HUES48 (cell line): ENCODE data around the gene PCNX2.

Experiments used
- H3K27ac ChIP-seq: one replicate; pipeline ENCODE4 v1.7.0; 2013; ENCODE audit warnings: low read depth, low read length, inconsistent platforms
- H3K27me3 ChIP-seq: 2 replicates; pipeline ENCODE4 v1.6.1; 2013; ENCODE audit warnings: mild to moderate bottlenecking, low read length; ENCODE audit not compliant: control insufficient read depth, insufficient read depth
- H3K36me3 ChIP-seq: 2 replicates; pipeline ENCODE4 v1.6.1; 2013; ENCODE audit warnings: low read length; ENCODE audit not compliant: control insufficient read depth, insufficient read depth
- H3K4me1 ChIP-seq: 2 replicates; pipeline ENCODE4 v1.6.1; 2013; ENCODE audit warnings: mild to moderate bottlenecking, low read length; ENCODE audit not compliant: control insufficient read depth, insufficient read depth
- H3K4me3 ChIP-seq: 2 replicates; pipeline ENCODE4 v1.5.1; 2013; ENCODE audit warnings: mild to moderate bottlenecking, low read depth, low read length
- H3K9ac ChIP-seq: 2 replicates; pipeline ENCODE4 v1.6.1; 2013; ENCODE audit warnings: mild to moderate bottlenecking, low read depth, low read length, moderate library complexity
- H3K9me3 ChIP-seq: 2 replicates; pipeline ENCODE4 v1.6.1; 2013; ENCODE audit warnings: low read length; ENCODE audit not compliant: control insufficient read depth, insufficient read depth

PCNX2 gene

DNA sequence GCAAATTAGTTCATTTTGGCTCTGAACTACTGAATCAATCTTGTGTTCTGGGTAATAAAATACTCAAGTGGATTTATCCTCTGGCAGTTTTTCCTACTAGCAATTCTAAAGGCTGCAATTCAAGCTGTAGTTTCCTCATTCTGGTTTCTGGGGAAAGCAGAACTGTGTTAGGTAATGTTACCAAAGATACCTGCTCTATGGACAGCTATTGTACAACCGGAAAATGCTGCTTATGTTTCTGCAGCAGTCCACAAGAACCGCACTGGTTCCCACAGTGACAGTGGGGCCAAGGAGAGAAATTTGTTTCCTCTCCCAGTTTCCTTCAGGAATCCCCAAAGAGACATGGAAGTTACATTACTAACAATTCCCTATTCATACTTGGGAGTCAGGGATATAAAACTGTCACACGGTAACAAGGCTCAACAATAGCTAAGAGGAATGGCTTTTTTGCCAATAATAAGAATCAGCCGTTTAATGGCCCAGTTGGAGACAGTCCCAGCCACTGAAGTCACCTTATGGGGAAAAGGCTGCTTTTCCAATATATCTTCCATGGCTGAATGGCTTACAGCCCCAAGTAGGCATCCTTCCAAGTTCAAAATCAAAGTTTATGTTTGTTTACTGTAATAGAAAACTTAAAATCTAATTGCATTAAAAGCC lies 52.6 kb downstream of the PCNX2 start:
- Histone ChIP-seq H3K27ac (no peak overlapping the region), H3K36me3 (peaks cover 55% of the 10 kb centered on the region), H3K4me3 (no peak overlapping the region), H3K9ac (no peak overlapping the region), H3K4me1 (no peaks in the 10 kb centered on the region), H3K27me3 (no peaks in the 10 kb centered on the region), H3K9me3 (no peaks in the 10 kb centered on the region)

DNA sequence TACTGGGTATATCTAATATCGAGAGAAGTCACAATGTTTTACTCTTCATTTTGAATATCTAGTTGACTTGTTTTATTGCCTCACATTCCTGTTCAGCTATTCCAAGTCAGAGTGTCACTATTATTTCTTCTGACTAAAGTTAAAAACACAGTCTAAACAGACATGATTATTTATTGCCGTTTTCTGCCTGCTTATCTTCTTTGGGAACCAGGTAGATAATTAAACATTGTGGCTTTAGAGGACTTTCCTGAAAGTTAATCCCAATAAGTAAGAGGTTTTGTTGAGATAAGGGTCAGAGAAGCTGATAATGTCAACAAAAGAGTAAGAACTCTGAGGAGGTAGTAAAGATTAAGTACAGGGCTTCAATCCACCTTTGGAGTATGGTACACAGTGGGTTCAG lies 53.8 kb downstream of the PCNX2 start:
- no peaks in the 10 kb centered on the region for H3K27me3 ChIP-seq
- no peaks in the 10 kb centered on the region for H3K4me1 ChIP-seq
- peaks cover 60% of the 10 kb centered on the region for H3K36me3 ChIP-seq
- no peak overlapping the region for H3K9ac ChIP-seq
- no peak overlapping the region for H3K27ac ChIP-seq
- no peaks in the 10 kb centered on the region for H3K9me3 ChIP-seq
- H3K4me3 ChIP-seq: no peak overlapping the region

DNA sequence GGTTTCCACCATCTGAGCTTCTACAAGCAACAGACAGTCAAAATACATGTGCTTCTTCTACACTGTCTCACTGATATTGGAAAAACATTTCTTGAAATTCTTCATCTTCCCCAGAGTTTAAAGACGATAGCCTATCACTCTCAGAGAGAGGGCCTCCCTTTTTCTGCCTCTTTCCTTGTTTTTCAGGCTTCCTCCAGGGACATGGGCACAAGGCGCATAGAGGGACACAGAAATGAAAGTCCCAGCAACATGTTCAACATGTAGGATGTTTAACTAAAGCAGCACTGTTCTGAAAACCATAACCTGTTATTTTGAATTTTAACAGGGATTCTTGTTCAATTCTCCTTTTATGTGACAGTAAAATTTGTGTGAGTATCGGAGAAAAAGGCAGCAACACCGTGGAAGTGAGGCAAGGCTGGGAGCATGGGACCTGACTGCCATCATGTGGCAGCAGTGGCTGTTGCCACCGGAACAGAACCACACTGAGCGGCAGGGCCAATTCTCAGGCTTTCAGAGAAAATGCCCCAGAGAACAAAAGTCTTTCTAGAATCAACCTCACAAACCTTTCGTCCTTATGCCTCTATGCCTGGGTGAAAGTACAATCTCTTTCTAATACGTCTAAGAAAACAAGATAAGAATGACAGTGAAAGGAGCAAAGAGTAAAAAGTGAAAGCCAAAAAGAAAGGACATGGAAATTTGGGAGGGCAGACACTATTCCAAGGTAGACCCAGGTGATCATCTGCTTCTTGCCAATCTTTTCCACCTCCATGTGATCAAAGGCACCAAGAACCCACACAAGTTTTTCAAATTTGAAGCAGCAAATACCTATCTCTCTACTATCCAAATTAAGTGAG lies 54.5 kb downstream of the PCNX2 start:
- no peak overlapping the region for H3K27ac ChIP-seq
- H3K4me1 ChIP-seq: no peaks in the 10 kb centered on the region
- H3K27me3 ChIP-seq: no peaks in the 10 kb centered on the region
- H3K9ac ChIP-seq: no peak overlapping the region
- H3K9me3 ChIP-seq: no peaks in the 10 kb centered on the region
- no peak overlapping the region for H3K4me3 ChIP-seq
- H3K36me3 ChIP-seq: peaks cover 64% of the 10 kb centered on the region

DNA sequence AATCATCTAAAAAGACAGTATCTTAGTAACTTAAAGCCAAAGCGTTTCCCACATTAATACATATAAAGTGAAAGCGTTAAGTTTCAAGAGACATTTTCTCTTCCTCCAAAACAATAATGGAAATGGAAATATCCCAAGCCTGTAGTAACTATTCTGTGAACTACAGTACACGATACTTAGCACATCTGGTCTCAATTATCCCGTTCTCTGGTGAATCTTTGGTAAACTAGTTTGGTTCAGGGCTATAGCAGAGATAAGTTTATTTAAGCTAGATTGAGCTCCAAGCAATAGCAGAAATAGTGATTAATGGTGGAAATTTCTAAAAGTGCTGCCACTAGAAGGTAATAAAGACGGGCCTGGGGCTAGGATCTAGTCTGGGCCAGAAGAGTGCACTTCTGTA lies 55.2 kb downstream of the PCNX2 start:
- Histone ChIP-seq H3K4me3 (no peak overlapping the region), H3K36me3 (peaks cover 67% of the 10 kb centered on the region), H3K27me3 (no peaks in the 10 kb centered on the region), H3K4me1 (no peaks in the 10 kb centered on the region), H3K27ac (no peak overlapping the region), H3K9me3 (no peaks in the 10 kb centered on the region), H3K9ac (no peak overlapping the region)

DNA sequence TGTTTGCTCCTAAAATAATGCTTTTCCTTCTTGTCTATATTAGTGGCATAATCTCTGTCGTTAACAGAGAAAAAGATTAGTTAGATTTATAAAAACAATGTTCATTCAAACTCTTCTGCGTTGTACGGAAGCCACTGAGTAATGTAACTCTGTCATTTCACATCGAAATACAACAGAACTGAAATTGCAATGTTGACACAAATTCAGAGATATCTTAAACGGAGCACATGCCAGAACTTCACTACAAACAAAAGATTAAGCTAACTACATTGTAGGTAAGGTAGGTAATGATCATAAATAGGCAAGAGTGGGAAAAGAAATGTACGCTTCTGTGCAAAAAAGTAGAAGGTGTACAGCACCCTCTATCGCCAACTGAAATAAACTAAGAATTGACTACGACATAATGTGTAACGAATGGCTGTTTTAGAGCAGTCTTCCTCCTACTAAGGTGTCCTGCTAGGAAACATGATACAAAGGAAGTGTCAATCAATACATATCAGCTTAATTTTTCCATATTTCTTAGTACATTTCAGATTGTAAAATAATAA lies 56.6 kb downstream of the PCNX2 start:
- H3K4me3 ChIP-seq: no peak overlapping the region
- no peaks in the 10 kb centered on the region for H3K4me1 ChIP-seq
- H3K9me3 ChIP-seq: no peaks in the 10 kb centered on the region
- H3K27ac ChIP-seq: no peak overlapping the region
- H3K9ac ChIP-seq: no peak overlapping the region
- H3K36me3 ChIP-seq: peaks cover 70% of the 10 kb centered on the region
- no peaks in the 10 kb centered on the region for H3K27me3 ChIP-seq

DNA sequence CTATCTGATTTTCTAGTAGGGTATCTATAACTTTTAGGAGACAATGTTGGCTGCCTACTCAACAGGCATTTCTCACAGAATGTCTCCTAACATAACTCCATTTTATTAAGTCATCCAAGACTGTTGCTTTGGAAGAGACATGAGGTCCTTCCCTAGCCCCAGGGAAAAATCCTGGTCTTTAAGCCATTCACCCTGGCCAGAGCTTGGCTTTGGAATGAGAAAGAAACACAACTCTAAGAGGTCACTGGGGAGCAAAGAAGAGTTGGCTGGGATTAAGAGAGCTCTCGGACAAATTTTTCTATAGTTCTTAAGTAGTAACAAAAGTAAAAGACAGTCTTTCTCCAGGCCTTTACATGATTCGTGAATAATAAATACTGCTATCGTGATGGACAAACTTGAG lies 57.9 kb downstream of the PCNX2 start:
- Histone ChIP-seq H3K4me3 (no peak overlapping the region), H3K27me3 (no peaks in the 10 kb centered on the region), H3K9me3 (no peaks in the 10 kb centered on the region), H3K9ac (no peak overlapping the region), H3K36me3 (peaks cover 83% of the 10 kb centered on the region), H3K27ac (no peak overlapping the region), H3K4me1 (no peaks in the 10 kb centered on the region)

DNA sequence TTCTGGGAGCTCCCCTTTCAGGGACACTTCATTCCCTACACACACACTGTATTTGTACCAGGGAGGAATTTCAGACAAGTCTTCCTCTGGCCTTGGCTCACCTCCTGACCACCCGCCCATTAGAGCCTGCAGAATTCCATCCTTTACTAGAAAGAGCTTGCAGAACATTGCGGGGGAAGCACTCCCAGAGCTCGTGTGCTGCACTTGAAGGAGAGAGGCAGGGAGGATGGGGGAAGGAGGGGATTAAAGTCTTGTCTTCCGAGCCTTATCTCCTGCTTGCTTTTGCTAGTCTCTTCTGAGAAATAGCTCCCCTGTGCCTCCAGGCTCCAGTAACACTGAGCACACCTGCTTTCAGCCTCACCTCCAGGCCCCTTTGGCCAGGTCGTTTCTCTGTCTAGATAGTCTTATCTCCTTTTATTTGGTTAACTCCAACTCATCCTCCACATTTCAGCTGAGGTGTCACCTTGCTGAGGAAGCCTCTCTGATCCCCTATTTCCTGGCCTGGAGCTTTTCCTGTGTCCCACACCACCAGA lies 62.0 kb downstream of the PCNX2 start:
- Histone ChIP-seq H3K4me1 (no peaks in the 10 kb centered on the region), H3K4me3 (no peak overlapping the region), H3K27me3 (no peaks in the 10 kb centered on the region), H3K27ac (no peak overlapping the region), H3K9ac (no peak overlapping the region), H3K36me3 (peaks cover 90% of the 10 kb centered on the region), H3K9me3 (no peaks in the 10 kb centered on the region)

DNA sequence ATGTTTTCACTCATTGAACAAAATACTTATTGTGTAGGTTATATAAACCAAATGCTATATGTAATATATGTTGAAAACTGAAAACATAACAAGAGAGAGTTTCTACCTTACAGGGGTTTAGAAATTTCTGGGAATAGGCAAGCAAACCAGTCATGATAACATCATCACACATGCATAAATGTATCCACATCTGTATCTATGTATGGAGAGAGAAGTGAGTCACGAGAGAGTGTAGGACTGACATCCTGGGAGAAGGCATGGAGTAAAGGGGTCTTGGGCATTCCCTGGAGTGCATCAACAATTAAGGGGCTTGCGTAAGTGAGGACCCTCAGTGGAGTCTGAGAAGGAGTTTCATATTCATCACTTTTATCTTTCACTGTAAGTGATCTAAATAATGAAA lies 65.5 kb downstream of the PCNX2 start:
- Histone ChIP-seq H3K4me3 (no peak overlapping the region), H3K27me3 (no peaks in the 10 kb centered on the region), H3K36me3 (peaks cover 80% of the 10 kb centered on the region), H3K9me3 (no peaks in the 10 kb centered on the region), H3K4me1 (no peaks in the 10 kb centered on the region), H3K27ac (no peak overlapping the region), H3K9ac (no peak overlapping the region)

DNA sequence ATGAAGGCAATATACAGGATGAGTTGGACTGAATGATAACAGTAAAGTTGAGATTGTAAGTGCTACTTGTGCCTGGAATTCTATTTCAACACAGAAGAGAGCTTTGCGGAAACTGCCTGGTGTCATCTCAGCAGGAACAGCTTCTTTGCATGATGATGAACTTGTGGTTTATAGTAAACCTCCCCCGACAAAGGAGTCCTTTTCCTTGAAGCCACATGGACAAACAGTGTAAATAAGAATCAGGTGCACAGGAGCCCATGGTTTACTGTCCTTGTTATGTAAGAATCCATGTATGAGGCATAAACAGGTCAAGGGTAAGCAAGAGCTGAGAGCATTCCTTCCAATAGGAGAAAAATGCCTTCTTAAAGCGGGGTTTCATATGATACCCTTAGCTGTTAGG lies 66.2 kb downstream of the PCNX2 start:
- Histone ChIP-seq H3K4me1 (no peaks in the 10 kb centered on the region), H3K4me3 (no peak overlapping the region), H3K36me3 (peaks cover 75% of the 10 kb centered on the region), H3K27me3 (no peaks in the 10 kb centered on the region), H3K9me3 (no peaks in the 10 kb centered on the region), H3K27ac (no peak overlapping the region), H3K9ac (no peak overlapping the region)

DNA sequence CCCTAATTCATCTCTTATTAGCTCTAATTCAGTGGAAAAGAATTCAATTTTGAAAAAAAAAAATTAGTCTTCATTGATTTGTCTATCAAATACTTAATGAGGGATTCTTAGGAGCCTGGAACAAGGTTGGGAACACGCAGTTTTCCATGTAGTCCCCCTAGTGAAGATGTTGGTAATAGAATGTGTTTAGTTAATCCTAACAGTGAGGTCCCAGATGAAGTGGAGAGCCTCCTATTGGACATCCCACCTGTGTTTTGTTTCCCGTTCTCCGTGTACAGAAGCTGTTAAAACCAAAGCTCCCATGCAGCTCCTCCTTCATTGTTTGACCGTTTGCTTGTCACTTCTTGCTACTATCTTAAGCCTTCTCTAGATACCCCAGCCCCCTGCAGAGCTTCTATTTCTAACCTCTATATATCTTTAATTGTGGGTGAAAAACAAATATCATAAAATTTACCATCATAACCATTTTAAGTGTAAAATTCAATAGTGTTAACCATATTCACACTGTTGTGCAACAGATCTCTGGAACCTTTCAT lies 67.5 kb downstream of the PCNX2 start:
- no peak overlapping the region for H3K27ac ChIP-seq
- no peak overlapping the region for H3K4me3 ChIP-seq
- H3K9ac ChIP-seq: no peak overlapping the region
- H3K9me3 ChIP-seq: no peaks in the 10 kb centered on the region
- no peaks in the 10 kb centered on the region for H3K4me1 ChIP-seq
- H3K36me3 ChIP-seq: peaks cover 69% of the 10 kb centered on the region
- no peaks in the 10 kb centered on the region for H3K27me3 ChIP-seq

DNA sequence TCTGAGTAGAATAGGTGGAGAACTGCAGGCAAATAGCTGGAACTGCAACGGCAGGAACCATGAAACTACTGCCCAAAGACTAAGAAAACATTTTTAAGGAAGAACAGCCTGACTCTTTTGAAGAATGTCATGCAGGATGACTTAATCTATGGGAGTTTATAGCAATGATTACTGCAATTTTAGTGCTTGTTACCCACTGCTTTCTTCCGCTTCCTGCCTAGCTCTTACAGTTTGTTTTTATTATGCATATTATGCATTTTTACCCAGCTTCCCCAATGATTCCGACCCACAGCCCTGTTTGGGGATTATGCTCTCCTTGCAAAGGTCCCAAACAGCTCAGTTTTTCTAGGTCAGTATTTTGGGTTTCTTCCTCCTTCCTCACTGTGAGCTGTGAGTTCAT lies 71.2 kb downstream of the PCNX2 start:
- peaks cover 69% of the 10 kb centered on the region for H3K36me3 ChIP-seq
- H3K27me3 ChIP-seq: no peaks in the 10 kb centered on the region
- H3K4me3 ChIP-seq: no peak overlapping the region
- no peaks in the 10 kb centered on the region for H3K9me3 ChIP-seq
- H3K4me1 ChIP-seq: no peaks in the 10 kb centered on the region
- H3K27ac ChIP-seq: no peak overlapping the region
- H3K9ac ChIP-seq: no peak overlapping the region
